ENCODE data around the gene PRKCA.

- TF ChIP-seq POLR2AphosphoS5 (IDR thresholded peaks at IDR 0.05; ENCODE audit: borderline replicate concordance, low read depth, low read length) = no peak
- TF ChIP-seq EZH2 (IDR thresholded peaks at IDR 0.05) = no peak
Measured at GRCh38 chr17:66686601-66687000, 384.2 kb downstream of the PRKCA start.

All from SK-N-MC (cell line).